GM12878 (cell line): ENCODE data around the gene ECHDC1. TPM values are rescaled to one million over a fixed set of nuclear protein-coding genes. Genes with fewer than 3 reads are reported as not detected.

ENCODE experiments used
- CBFB ChIP-seq: IDR thresholded peaks from 2 replicates; pipeline ENCODE4 v1.6.1; 2016; ENCODE audit warnings: antibody characterized with exemption, low read depth
- DPF2 ChIP-seq: fragments of 450-650 bp; IDR thresholded peaks from 2 replicates; pipeline ENCODE4 v1.6.1; 2017; ENCODE audit warnings: mild to moderate bottlenecking
- ETV6 ChIP-seq, 2 experiments: fragments of 450-650 bp in 1 of 2; IDR thresholded peaks in 1 of 2; conservative IDR thresholded peaks in 1 of 2; 2 replicates each; pipeline ENCODE4 v1.6.1; 2014; ENCODE audit warnings: antibody characterized with exemption in 1 of 2, borderline replicate concordance in 1 of 2, low read depth in 1 of 2, mild to moderate bottlenecking in 1 of 2, moderate library complexity in 1 of 2
- IKZF2 ChIP-seq, 2 experiments: fragments of 450-650 bp; IDR thresholded peaks; 2 replicates each; pipeline ENCODE4 v1.6.1; 2017; ENCODE audit warnings: mild to moderate bottlenecking in 2 of 2, moderate library complexity in 2 of 2
- MEF2A ChIP-seq: IDR thresholded peaks from 2 replicates; pipeline ENCODE4 v1.6.1; 2011; ENCODE audit warnings: low read depth, mild to moderate bottlenecking, low read length, moderate library complexity; ENCODE audit not compliant: insufficient read depth
- NRF1 ChIP-seq: conservative IDR thresholded peaks from 2 replicates; pipeline ENCODE4 v1.6.1; 2011; ENCODE audit warnings: mild to moderate bottlenecking, low read depth, low read length, improper control_type of control experiment
- RBBP5 ChIP-seq: fragments of 200-600 bp; sonication (generic); conservative IDR thresholded peaks from 2 replicates; pipeline ENCODE4 v1.6.1; 2016
- SIX5 ChIP-seq: IDR thresholded peaks from 2 replicates; pipeline ENCODE4 v1.6.1; 2011; ENCODE audit warnings: mild to moderate bottlenecking, low read depth, low read length, moderate library complexity; ENCODE audit not compliant: severe bottlenecking
- SMC3 ChIP-seq: IDR thresholded peaks from 2 replicates; pipeline ENCODE4 v1.6.1; 2011; ENCODE audit warnings: low read length, improper control_type of control experiment, borderline replicate concordance
- WRNIP1 ChIP-seq: IDR thresholded peaks from 2 replicates; pipeline ENCODE4 v1.6.1; 2011; ENCODE audit warnings: low read depth, low read length, improper control_type of control experiment, borderline replicate concordance
- ZNF24 ChIP-seq: fragments of 450-650 bp; IDR thresholded peaks from 2 replicates; pipeline ENCODE4 v1.6.1; 2017; ENCODE audit warnings: antibody characterized with exemption, mild to moderate bottlenecking
- polyA plus RNA-seq, 11 experiments: library from polyadenylated mRNA; depleted of rRNA in 4 of 11; unstranded in 6 of 11; stranded (reverse) in 5 of 11; fragments of >200 nt; fragmentation: Nextera tagmentation in 4 of 11; fragmentation: Illumina TruSeq in 1 of 11; extraction: Ambion mirVana in 4 of 11; extraction: Trizol in 1 of 11; gene quantifications; 1 replicate in 1 of 11; 2 replicates in 10 of 11; pipeline versions ENCODE4 v1.2.1 to v1.2.3, GENCODE V29; 2011 to 2016; ENCODE audit warnings: inconsistent platforms in 2 of 11, missing spikeins in 2 of 11, low read depth in 1 of 11
- total RNA-seq, 4 experiments: library from RNA; depleted of rRNA in 3 of 4; stranded (reverse); fragments of >200 nt in 3 of 4; fragmentation: Illumina TruSeq in 1 of 4; extraction: Trizol in 1 of 4; gene quantifications; 2 replicates each; pipeline versions ENCODE4 v1.2.1 to v1.2.3, GENCODE V29; 2013 to 2021
- TF ChIP-seq, protein P1 (sequence below): fragments of 450-650 bp; conservative IDR thresholded peaks from 2 replicates; pipeline ENCODE4 v1.6.1; 2017; ENCODE audit warnings: mild to moderate bottlenecking, moderate library complexity
- TF ChIP-seq, protein P2 (sequence below): fragments of 450-650 bp; formaldehyde crosslinking; IDR thresholded peaks from 2 replicates; pipeline ENCODE4 v1.4.0; 2022; ENCODE audit warnings: mild to moderate bottlenecking, moderate library complexity

ECHDC1 gene
- total and polyA plus RNA-seq, 10 of the 15 experiments (the other 5 are each of a cell fraction or from before 2014, with no cell fraction given) = 46.2 to 111 (median 70.7) TPM

DNA sequence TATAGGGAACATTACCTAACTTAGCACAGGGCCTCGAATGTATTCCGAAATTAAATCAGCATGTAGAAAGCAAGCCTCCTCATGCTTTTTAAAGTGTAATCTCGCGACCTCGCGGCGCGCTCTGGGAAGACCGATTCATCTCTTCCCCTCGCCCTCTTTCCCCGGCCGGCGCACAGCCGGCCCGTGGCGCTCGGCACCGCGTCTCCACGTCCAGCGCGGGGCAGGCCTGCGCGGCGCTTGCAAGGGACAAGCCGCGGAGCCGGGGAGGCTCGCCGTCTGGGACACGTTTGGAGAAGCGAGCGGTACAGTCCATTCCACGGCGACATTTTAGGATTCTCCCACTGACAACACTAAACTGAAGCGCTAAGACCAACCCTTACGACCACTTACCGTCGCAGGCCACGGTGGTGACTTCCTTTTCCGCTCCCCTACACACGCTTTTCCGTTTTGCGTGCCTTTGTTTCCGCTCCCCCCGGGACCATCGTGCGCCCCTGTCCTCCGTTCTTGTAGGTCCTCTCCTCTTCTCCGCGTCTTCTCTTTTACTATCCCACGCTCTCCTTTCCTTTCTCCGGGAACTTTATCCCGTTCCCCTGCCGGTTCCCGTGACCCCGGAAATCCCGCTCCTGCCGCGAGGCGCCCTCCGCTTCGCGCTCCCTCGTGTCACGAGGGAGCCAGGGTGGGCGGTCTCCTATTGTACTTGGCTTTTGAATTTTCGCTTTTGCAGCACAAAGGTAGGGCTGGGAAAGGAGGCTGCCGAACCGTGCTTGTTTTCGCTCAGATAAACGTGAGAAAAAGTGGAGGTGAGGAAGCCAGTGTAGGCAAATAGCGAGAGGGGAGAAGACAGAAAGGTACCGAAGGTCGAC is at the start of gene ECHDC1 (continued):
- TF ChIP-seq ZNF24 = no peak
- no peak for TF ChIP-seq MEF2A
- TF ChIP-seq NRF1 = no peak
- TF ChIP-seq ETV6 (conservative IDR thresholded peaks at IDR 0.05 in 1 of 2, IDR thresholded peaks at IDR 0.05 in 1 of 2; ENCODE audit: borderline replicate concordance in 1 of 2, low read depth in 1 of 2) = peak in 1 of 2 experiments; percentile 97; a peak in 2 of 4 replicates
- no peak for TF ChIP-seq CBFB
- TF ChIP-seq SIX5 = peak; percentile 18
- peak; percentile 95; the same call in 1 of the 2 replicates for TF ChIP-seq RBBP5
- TF ChIP-seq, protein P1, sequence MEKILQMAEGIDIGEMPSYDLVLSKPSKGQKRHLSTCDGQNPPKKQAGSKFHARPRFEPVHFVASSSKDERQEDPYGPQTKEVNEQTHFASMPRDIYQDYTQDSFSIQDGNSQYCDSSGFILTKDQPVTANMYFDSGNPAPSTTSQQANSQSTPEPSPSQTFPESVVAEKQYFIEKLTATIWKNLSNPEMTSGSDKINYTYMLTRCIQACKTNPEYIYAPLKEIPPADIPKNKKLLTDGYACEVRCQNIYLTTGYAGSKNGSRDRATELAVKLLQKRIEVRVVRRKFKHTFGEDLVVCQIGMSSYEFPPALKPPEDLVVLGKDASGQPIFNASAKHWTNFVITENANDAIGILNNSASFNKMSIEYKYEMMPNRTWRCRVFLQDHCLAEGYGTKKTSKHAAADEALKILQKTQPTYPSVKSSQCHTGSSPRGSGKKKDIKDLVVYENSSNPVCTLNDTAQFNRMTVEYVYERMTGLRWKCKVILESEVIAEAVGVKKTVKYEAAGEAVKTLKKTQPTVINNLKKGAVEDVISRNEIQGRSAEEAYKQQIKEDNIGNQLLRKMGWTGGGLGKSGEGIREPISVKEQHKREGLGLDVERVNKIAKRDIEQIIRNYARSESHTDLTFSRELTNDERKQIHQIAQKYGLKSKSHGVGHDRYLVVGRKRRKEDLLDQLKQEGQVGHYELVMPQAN = peak; percentile 50
- TF ChIP-seq, protein P2, sequence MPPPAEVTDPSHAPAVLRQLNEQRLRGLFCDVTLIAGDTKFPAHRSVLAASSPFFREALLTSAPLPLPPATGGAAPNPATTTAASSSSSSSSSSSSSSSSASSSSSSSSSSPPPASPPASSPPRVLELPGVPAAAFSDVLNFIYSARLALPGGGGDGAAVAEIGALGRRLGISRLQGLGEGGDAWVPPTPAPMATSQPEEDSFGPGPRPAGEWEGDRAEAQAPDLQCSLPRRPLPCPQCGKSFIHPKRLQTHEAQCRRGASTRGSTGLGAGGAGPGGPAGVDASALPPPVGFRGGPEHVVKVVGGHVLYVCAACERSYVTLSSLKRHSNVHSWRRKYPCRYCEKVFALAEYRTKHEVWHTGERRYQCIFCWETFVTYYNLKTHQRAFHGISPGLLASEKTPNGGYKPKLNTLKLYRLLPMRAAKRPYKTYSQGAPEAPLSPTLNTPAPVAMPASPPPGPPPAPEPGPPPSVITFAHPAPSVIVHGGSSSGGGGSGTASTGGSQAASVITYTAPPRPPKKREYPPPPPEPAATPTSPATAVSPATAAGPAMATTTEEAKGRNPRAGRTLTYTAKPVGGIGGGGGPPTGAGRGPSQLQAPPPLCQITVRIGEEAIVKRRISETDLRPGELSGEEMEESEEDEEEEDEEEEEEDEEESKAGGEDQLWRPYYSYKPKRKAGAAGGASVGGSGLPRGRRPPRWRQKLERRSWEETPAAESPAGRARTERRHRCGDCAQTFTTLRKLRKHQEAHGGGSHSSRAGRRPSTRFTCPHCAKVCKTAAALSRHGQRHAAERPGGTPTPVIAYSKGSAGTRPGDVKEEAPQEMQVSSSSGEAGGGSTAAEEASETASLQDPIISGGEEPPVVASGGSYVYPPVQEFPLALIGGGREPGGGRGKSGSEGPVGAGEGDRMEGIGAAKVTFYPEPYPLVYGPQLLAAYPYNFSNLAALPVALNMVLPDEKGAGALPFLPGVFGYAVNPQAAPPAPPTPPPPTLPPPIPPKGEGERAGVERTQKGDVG (CRISPR knock-in tag) = no peak
- TF ChIP-seq WRNIP1 = 0 out of 2 replicates have a peak, but pooled peaks have one; percentile 90
- TF ChIP-seq IKZF2 (IDR thresholded peaks at IDR 0.05) = peak; percentile 70 to 82; a peak in 3 of 4 replicates
- TF ChIP-seq SMC3 = no peak
- peak; percentile 44; the same call in 1 of the 2 replicates for TF ChIP-seq DPF2
